HepG2 (cell line): ENCODE results near the gene MT1F. TPM values are rescaled to one million over a fixed set of nuclear protein-coding genes. Genes with fewer than 3 reads are reported as not detected.

Source experiments
- BRCA1 ChIP-seq: sonication (generic); formaldehyde crosslinking; IDR thresholded peaks from 2 replicates; pipeline ENCODE4 v1.4.0; 2020; ENCODE audit warnings: missing genetic modification reagents
- ELF4 ChIP-seq: sonication (generic); formaldehyde crosslinking; IDR thresholded peaks from 2 replicates; pipeline ENCODE4 v1.5.0; 2020; ENCODE audit warnings: missing genetic modification reagents, mild to moderate bottlenecking, moderate library complexity, borderline replicate concordance
- JUN ChIP-seq: sonication (generic); formaldehyde crosslinking; IDR thresholded peaks from 2 replicates; pipeline ENCODE4 v1.4.0; 2020; ENCODE audit warnings: mild to moderate bottlenecking, missing genetic modification reagents
- KIAA2018 ChIP-seq: sonication (generic); formaldehyde crosslinking; IDR thresholded peaks from 2 replicates; pipeline ENCODE4 v1.5.0; 2020; ENCODE audit warnings: mild to moderate bottlenecking, missing genetic modification reagents, borderline replicate concordance
- MED13 ChIP-seq: sonication (generic); formaldehyde crosslinking; IDR thresholded peaks from 2 replicates; pipeline ENCODE4 v1.5.0; 2020; ENCODE audit warnings: missing genetic modification reagents
- MLX ChIP-seq: IDR thresholded peaks from 2 replicates; pipeline ENCODE4 v1.6.1; 2016
- RFX5 ChIP-seq: IDR thresholded peaks from 2 replicates; pipeline ENCODE4 v1.6.1; 2011; ENCODE audit warnings: low read depth, low read length, improper control_type of control experiment
- SRY ChIP-seq: sonication (generic); formaldehyde crosslinking; IDR thresholded peaks from 2 replicates; pipeline ENCODE4 v1.8.0; 2022; ENCODE audit warnings: mild to moderate bottlenecking, missing genetic modification reagents
- TERF1 ChIP-seq: sonication (generic); formaldehyde crosslinking; IDR thresholded peaks from 2 replicates; pipeline ENCODE4 v1.8.0; 2022; ENCODE audit warnings: mild to moderate bottlenecking, missing genetic modification reagents, moderate library complexity
- ZBTB38 ChIP-seq: sonication (generic); formaldehyde crosslinking; IDR thresholded peaks from 2 replicates; pipeline ENCODE4 v1.5.1; 2020; ENCODE audit warnings: mild to moderate bottlenecking, missing genetic modification reagents
- ZBTB49 ChIP-seq: sonication (generic); formaldehyde crosslinking; IDR thresholded peaks from 2 replicates; pipeline ENCODE4 v1.4.0; 2020; ENCODE audit warnings: missing genetic modification reagents, borderline replicate concordance
- ZFP37 ChIP-seq: sonication (generic); formaldehyde crosslinking; IDR thresholded peaks from 2 replicates; pipeline ENCODE4 v1.4.0; 2020; ENCODE audit warnings: missing genetic modification reagents, borderline replicate concordance
- ZNF639 ChIP-seq: conservative IDR thresholded peaks from 2 replicates; pipeline ENCODE4 v1.6.1; 2018; ENCODE audit warnings: missing genetic modification reagents
- ZSCAN29 ChIP-seq: sonication (generic); formaldehyde crosslinking; conservative IDR thresholded peaks from 2 replicates; pipeline ENCODE4 v1.4.0; 2020; ENCODE audit warnings: mild to moderate bottlenecking, missing genetic modification reagents
- polyA plus RNA-seq, 8 experiments: library from polyadenylated mRNA; depleted of rRNA in 3 of 8; stranded (reverse) in 7 of 8; unstranded in 1 of 8; fragments of >200 nt; fragmentation: Illumina TruSeq in 4 of 8; extraction: Trizol in 4 of 8; gene quantifications; 2 replicates each; pipeline versions ENCODE4 v1.2.1 to v1.2.3, GENCODE V29; 2011 to 2016; ENCODE audit warnings: low read depth in 4 of 8, missing spikeins in 1 of 8, mixed read lengths in 1 of 8; ENCODE audit not compliant: insufficient read depth in 1 of 8
- total RNA-seq, 5 experiments: library from RNA; depleted of rRNA; stranded (reverse); fragments of >200 nt; fragmentation: Illumina TruSeq; extraction: Trizol; gene quantifications; 2 replicates each; pipeline ENCODE4 v1.2.3, GENCODE V29; 2016; ENCODE audit warnings: low read depth in 1 of 5

The MT1F gene
- total and polyA plus RNA-seq, 2 of the 13 experiments (the other 11 are each of a cell fraction or from before 2014, with no cell fraction given): 1.9 to 169 TPM

GRCh38 chr16:56681939-56682702, 24.4 kb downstream of the MT1F start, which contains the start of gene MT1X (continued):
- TF ChIP-seq KIAA2018 (no peak), RFX5 (no peak), SRY (peak; percentile 57; the same call in 1 of the 2 replicates), JUN (CRISPR knock-in tag) (peak; percentile 76; the same call in 1 of the 2 replicates), TERF1 (CRISPR knock-in tag) (0 out of 2 replicates have a peak, but pooled peaks have one; percentile 26), ZBTB38 (CRISPR knock-in tag) (peak; percentile 49; the same call in 1 of the 2 replicates), ELF4 (no peak), ZSCAN29 (CRISPR knock-in tag) (0 out of 2 replicates have a peak, but pooled peaks have one; percentile 54), MED13 (CRISPR knock-in tag) (peak; percentile 68), ZBTB49 (CRISPR knock-in tag) (no peak), BRCA1 (CRISPR knock-in tag) (peak; percentile 50; the same call in 1 of the 2 replicates), ZFP37 (CRISPR knock-in tag) (no peak), ZNF639 (CRISPR knock-in tag) (no peak), MLX (CRISPR knock-in tag) (0 out of 2 replicates have a peak, but pooled peaks have one; percentile 30)
